Uterus (tissue), 4 donors: ENCODE data around the gene APCDD1. TPM values are rescaled to one million over a fixed set of nuclear protein-coding genes. Genes with fewer than 3 reads are reported as not detected.

Experiments
- DNase-seq, 2 donors: peaks; one replicate each; pipeline ENCODE4 v3.0.0-alpha.2; 2019 to 2020
- H3K27ac ChIP-seq, 2 donors: fragments of 200-600 bp; sonication (generic); 1 replicate in 1 of 2; 2 replicates in 1 of 2; pipeline ENCODE4 v1.5.1; 2016 to 2018
- H3K27me3 ChIP-seq, 2 donors: fragments of 200-600 bp; sonication (generic); one replicate each; pipeline ENCODE4 v1.5.1; 2018 to 2019; ENCODE audit warnings: control low read depth in 1 of 2
- H3K36me3 ChIP-seq, 2 donors: fragments of 200-600 bp; sonication (generic); one replicate each; pipeline ENCODE4 v1.5.1; 2019; ENCODE audit warnings: control low read depth in 1 of 2
- H3K4me1 ChIP-seq, 2 donors: fragments of 200-600 bp; sonication (generic); one replicate each; pipeline ENCODE4 v1.5.1; 2018 to 2019; ENCODE audit warnings: control low read depth in 1 of 2
- H3K4me3 ChIP-seq, 2 donors: fragments of 200-600 bp; sonication (generic); 1 replicate in 1 of 2; 2 replicates in 1 of 2; pipeline ENCODE4 v1.5.1; 2018 to 2019; ENCODE audit warnings: mild to moderate bottlenecking in 1 of 2
- H3K9me3 ChIP-seq, 2 donors: fragments of 200-600 bp; sonication (generic); one replicate each; pipeline ENCODE4 v1.5.1; 2019; ENCODE audit warnings: control low read depth in 1 of 2
- POLR2A ChIP-seq, 2 donors: fragments of 450-650 bp; IDR thresholded peaks; one replicate each; pipeline ENCODE4 v1.6.1; 2016; ENCODE audit warnings: antibody characterized with exemption in 2 of 2, mild to moderate bottlenecking in 1 of 2, moderate library complexity in 1 of 2
- intact Hi-C: fragments of 100-400 bp; cut with DNase I; formaldehyde crosslinking; loops from one replicate; pipeline ENCODE4 v1.15.1; 2023; ENCODE audit warnings: low total_unique reads
- total RNA-seq, 4 donors: library from RNA; depleted of rRNA in 3 of 4; stranded (reverse); fragments of >200 nt in 3 of 4; gene quantifications; one replicate each; pipeline versions ENCODE4 v1.1.0 to v1.2.4, GENCODE V29; 2014 to 2023
- TF ChIP-seq, protein P1 (sequence below), 4 experiments: fragments of 200-600 bp in 2 of 4; fragments of 450-650 bp in 2 of 4; sonication (generic) in 2 of 4; IDR thresholded peaks; one replicate each; pipeline ENCODE4 v1.5.1; 2016 to 2019; ENCODE audit warnings: antibody characterized with exemption in 4 of 4, mild to moderate bottlenecking in 2 of 4, moderate library complexity in 1 of 4
- donor health status: DM: yes; HTN: yes; CAD: no.

Gene APCDD1
- total RNA-seq, 4 donors from 2014 or later: 8.2 to 288 (median 113) TPM

- intact Hi-C loops: no loop called here
- Histone ChIP-seq H3K27me3 (no peaks in the 10 kb centered on the region), H3K9me3 (no peaks in the 10 kb centered on the region), H3K4me1 (no peaks in the 10 kb centered on the region), H3K36me3 (no peaks in the 10 kb centered on the region), H3K4me3 (no peak overlapping the region), H3K27ac (no peak overlapping the region)
- DNase-seq: no peak
- TF ChIP-seq POLR2A (IDR thresholded peaks at IDR 0.05): no peak
- TF ChIP-seq, protein P1, sequence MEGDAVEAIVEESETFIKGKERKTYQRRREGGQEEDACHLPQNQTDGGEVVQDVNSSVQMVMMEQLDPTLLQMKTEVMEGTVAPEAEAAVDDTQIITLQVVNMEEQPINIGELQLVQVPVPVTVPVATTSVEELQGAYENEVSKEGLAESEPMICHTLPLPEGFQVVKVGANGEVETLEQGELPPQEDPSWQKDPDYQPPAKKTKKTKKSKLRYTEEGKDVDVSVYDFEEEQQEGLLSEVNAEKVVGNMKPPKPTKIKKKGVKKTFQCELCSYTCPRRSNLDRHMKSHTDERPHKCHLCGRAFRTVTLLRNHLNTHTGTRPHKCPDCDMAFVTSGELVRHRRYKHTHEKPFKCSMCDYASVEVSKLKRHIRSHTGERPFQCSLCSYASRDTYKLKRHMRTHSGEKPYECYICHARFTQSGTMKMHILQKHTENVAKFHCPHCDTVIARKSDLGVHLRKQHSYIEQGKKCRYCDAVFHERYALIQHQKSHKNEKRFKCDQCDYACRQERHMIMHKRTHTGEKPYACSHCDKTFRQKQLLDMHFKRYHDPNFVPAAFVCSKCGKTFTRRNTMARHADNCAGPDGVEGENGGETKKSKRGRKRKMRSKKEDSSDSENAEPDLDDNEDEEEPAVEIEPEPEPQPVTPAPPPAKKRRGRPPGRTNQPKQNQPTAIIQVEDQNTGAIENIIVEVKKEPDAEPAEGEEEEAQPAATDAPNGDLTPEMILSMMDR (IDR thresholded peaks at IDR 0.05): no peak
Observed at GRCh38 chr18:10431680-10432079, 22.8 kb upstream of the APCDD1 start.

GRCh38 chr18:10432781-10433180 is 21.7 kb upstream of the APCDD1 start:
- Histone ChIP-seq H3K36me3 (no peaks in the 10 kb centered on the region), H3K4me1 (no peaks in the 10 kb centered on the region), H3K27me3 (no peaks in the 10 kb centered on the region), H3K9me3 (no peaks in the 10 kb centered on the region), H3K4me3 (no peak overlapping the region), H3K27ac (no peak overlapping the region)
- intact Hi-C loops: no loop called here
- no peak for DNase-seq
- TF ChIP-seq POLR2A (IDR thresholded peaks at IDR 0.05): no peak
- TF ChIP-seq, protein P1 (IDR thresholded peaks at IDR 0.05): no peak

GRCh38 chr18:10436160-10436559 is 18.3 kb upstream of the APCDD1 start:
- TF ChIP-seq POLR2A (IDR thresholded peaks at IDR 0.05): no peak
- TF ChIP-seq, protein P1 (IDR thresholded peaks at IDR 0.05): no peak

GRCh38 chr18:10437837-10438236 is 16.6 kb upstream of the APCDD1 start:
- Histone ChIP-seq H3K27me3 (no peaks in the 10 kb centered on the region), H3K4me1 (no peaks in the 10 kb centered on the region), H3K9me3 (no peaks in the 10 kb centered on the region), H3K27ac (no peak overlapping the region), H3K36me3 (no peaks in the 10 kb centered on the region), H3K4me3 (no peak overlapping the region)
- DNase-seq: no peak
- intact Hi-C loops: no loop called here
- TF ChIP-seq, protein P1 (IDR thresholded peaks at IDR 0.05): no peak
- TF ChIP-seq POLR2A (IDR thresholded peaks at IDR 0.05): no peak

More at GRCh38 chr18:10436160-10436559, 18.3 kb upstream of the APCDD1 start:
- Histone ChIP-seq H3K36me3 (no peaks in the 10 kb centered on the region), H3K27me3 (no peaks in the 10 kb centered on the region), H3K9me3 (no peaks in the 10 kb centered on the region), H3K4me1 (no peaks in the 10 kb centered on the region), H3K4me3 (no peak overlapping the region), H3K27ac (no peak overlapping the region)
- DNase-seq: no peak
- intact Hi-C loops: no loop called here

DNA sequence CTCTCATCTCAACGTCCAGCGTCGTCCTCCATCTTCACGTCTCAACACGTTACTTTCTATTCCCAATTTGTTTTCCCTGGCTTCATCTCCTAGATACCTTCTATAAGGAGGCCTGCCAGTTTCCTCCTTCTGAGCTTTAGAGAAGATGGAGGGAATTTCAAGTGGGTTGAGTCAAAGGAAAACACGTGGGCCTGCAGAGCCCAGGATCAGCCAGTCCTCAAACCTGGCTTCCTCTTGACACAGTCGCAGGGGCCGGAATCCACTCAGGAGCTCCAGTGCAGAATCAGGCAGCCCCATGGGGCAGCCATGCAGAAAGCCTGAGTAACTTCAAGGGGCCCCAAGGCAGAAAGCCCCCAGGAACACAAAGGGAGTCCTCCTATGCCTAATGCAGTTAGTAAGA is 14.5 kb upstream of the APCDD1 start:
- DNase-seq: no peak
- TF ChIP-seq POLR2A (IDR thresholded peaks at IDR 0.05): no peak
- TF ChIP-seq, protein P1 (IDR thresholded peaks at IDR 0.05): no peak
- H3K4me1 ChIP-seq: no peaks in the 10 kb centered on the region
- no peaks in the 10 kb centered on the region for H3K27me3 ChIP-seq
- H3K27ac ChIP-seq: no peak overlapping the region
- H3K36me3 ChIP-seq: no peaks in the 10 kb centered on the region
- intact Hi-C loops: no loop called here
- H3K4me3 ChIP-seq: no peak overlapping the region
- H3K9me3 ChIP-seq: no peaks in the 10 kb centered on the region
